Measurements from ENCODE around the gene F5. TPM values are rescaled to one million over a fixed set of nuclear protein-coding genes. Genes with fewer than 3 reads are reported as not detected.

Gene F5
- total RNA-seq, 2 experiments from 2014 or later: not detected

- ChIA-PET CTCF (ENCODE audit: unreplicated experiment) (no interaction called here), POLR2A (no interaction called here)
- no peak overlapping the region for H3K4me2 ChIP-seq (ENCODE audit: low read length)
- no peaks in the 10 kb centered on the region for H3K4me1 ChIP-seq (ENCODE audit: insufficient read depth, low read length, poor library complexity, severe bottlenecking)
- TF ChIP-seq EZH2phosphoT487 (IDR thresholded peaks at IDR 0.05; ENCODE audit: borderline replicate concordance, low read depth, low read length) (no peak), CTCF (conservative IDR thresholded peaks at IDR 0.05; ENCODE audit: low read length) (no peak)
- H2AFZ ChIP-seq (ENCODE audit: low read length): no peak overlapping the region
- no peak for DNase-seq (ENCODE audit: low spot score)
- H3K9me3 ChIP-seq (ENCODE audit: low read length): no peaks in the 10 kb centered on the region
- no peaks in the 10 kb centered on the region for H3K36me3 ChIP-seq (ENCODE audit: insufficient read depth, low read length)
- intact Hi-C loops (cut with micrococcal nuclease; ENCODE audit: unreplicated experiment): no loop called here
- H3K79me2 ChIP-seq (ENCODE audit: insufficient read depth, low read depth, low read length): no peaks in the 10 kb centered on the region
- no peaks in the 10 kb centered on the region for H4K20me1 ChIP-seq (ENCODE audit: insufficient read depth, low read length)
- H3K9me2 ChIP-seq (ENCODE audit: insufficient read depth, low read length): no peaks in the 10 kb centered on the region
- H3K27ac ChIP-seq (ENCODE audit: low read depth, low read length, poor library complexity, severe bottlenecking): no peak overlapping the region
- no TSS peak for BruUV-seq (replicated peaks)
- H3K4me3 ChIP-seq (ENCODE audit: low read depth, low read length, poor library complexity, severe bottlenecking): no peak overlapping the region
Measured at GRCh38 chr1:169514566-169515270, 71.6 kb downstream of the F5 start.

- Histone ChIP-seq H3K79me2 (ENCODE audit: insufficient read depth, low read depth, low read length) (no peaks in the 10 kb centered on the region), H3K9me2 (ENCODE audit: insufficient read depth, low read length) (no peaks in the 10 kb centered on the region), H3K4me3 (ENCODE audit: low read depth, low read length, poor library complexity, severe bottlenecking) (no peak overlapping the region), H4K20me1 (ENCODE audit: insufficient read depth, low read length) (no peaks in the 10 kb centered on the region), H3K36me3 (ENCODE audit: insufficient read depth, low read length) (no peaks in the 10 kb centered on the region), H3K4me2 (ENCODE audit: low read length) (no peak overlapping the region), H3K4me1 (ENCODE audit: insufficient read depth, low read length, poor library complexity, severe bottlenecking) (no peaks in the 10 kb centered on the region), H2AFZ (ENCODE audit: low read length) (no peak overlapping the region), H3K9me3 (ENCODE audit: low read length) (no peaks in the 10 kb centered on the region), H3K27ac (ENCODE audit: low read depth, low read length, poor library complexity, severe bottlenecking) (no peak overlapping the region)
- intact Hi-C loops (cut with micrococcal nuclease; ENCODE audit: unreplicated experiment): no loop called here
- TF ChIP-seq EZH2phosphoT487 (IDR thresholded peaks at IDR 0.05; ENCODE audit: borderline replicate concordance, low read depth, low read length) (no peak), CTCF (conservative IDR thresholded peaks at IDR 0.05; ENCODE audit: low read length) (no peak)
- no TSS peak for BruUV-seq (replicated peaks)
- no peak for DNase-seq (ENCODE audit: low spot score)
- ChIA-PET POLR2A (no interaction called here), CTCF (ENCODE audit: unreplicated experiment) (no interaction called here)
Measured at GRCh38 chr1:169513208-169513607, 73.1 kb downstream of the F5 start.

GRCh38 chr1:169511316-169512005 is 74.8 kb downstream of the F5 start:
- no peaks in the 10 kb centered on the region for H3K4me1 ChIP-seq (ENCODE audit: insufficient read depth, low read length, poor library complexity, severe bottlenecking)
- ChIA-PET CTCF (ENCODE audit: unreplicated experiment) (no interaction called here), POLR2A (interaction anchor here (1.4 kb wide), 1 partner anchor 170 kb away, joined by 3 read pairs; no protein-coding TSS in a partner anchor)
- DNase-seq (ENCODE audit: low spot score): no peak
- no peaks in the 10 kb centered on the region for H4K20me1 ChIP-seq (ENCODE audit: insufficient read depth, low read length)
- no peak overlapping the region for H3K27ac ChIP-seq (ENCODE audit: low read depth, low read length, poor library complexity, severe bottlenecking)
- H3K9me3 ChIP-seq (ENCODE audit: low read length): no peaks in the 10 kb centered on the region
- no peak overlapping the region for H2AFZ ChIP-seq (ENCODE audit: low read length)
- H3K79me2 ChIP-seq (ENCODE audit: insufficient read depth, low read depth, low read length): no peaks in the 10 kb centered on the region
- no TSS peak for BruUV-seq (replicated peaks)
- H3K4me2 ChIP-seq (ENCODE audit: low read length): no peak overlapping the region
- TF ChIP-seq CTCF (conservative IDR thresholded peaks at IDR 0.05; ENCODE audit: low read length) (no peak), EZH2phosphoT487 (IDR thresholded peaks at IDR 0.05; ENCODE audit: borderline replicate concordance, low read depth, low read length) (no peak)
- H3K36me3 ChIP-seq (ENCODE audit: insufficient read depth, low read length): no peaks in the 10 kb centered on the region
- H3K4me3 ChIP-seq (ENCODE audit: low read depth, low read length, poor library complexity, severe bottlenecking): no peak overlapping the region
- intact Hi-C loops (cut with micrococcal nuclease; ENCODE audit: unreplicated experiment): no loop called here
- no peaks in the 10 kb centered on the region for H3K9me2 ChIP-seq (ENCODE audit: insufficient read depth, low read length)

All from OCI-LY7 (cell line).